Panc1 (cell line): ENCODE measurements around the gene BTN2A1. TPM values are rescaled to one million over a fixed set of nuclear protein-coding genes. Genes with fewer than 3 reads are reported as not detected.

Experiments used
- ATAC-seq: fragments of 200-7000 bp; cut with Tn5 transposase; 2 replicates; pipeline ENCODE4 v1.9.1; 2020; ENCODE audit warnings: mild to moderate bottlenecking, moderate library complexity
- BruUV-seq: library from RNA; stranded (reverse); fragments of 400-500 nt; replicated peaks from 2 replicates; lab custom pipeline; 2021; lab: Mats Ljungman, UMichigan
- CTCF ChIA-PET: fragments of 300-600 bp; sonication (Branson Sonifier 250); formaldehyde crosslinking; loops from one replicate; lab custom pipeline; 2022; ENCODE audit warnings: antibody characterized with exemption; lab: Charles Lee
- POLR2A ChIA-PET: fragments of 300-600 bp; sonication (Branson Sonifier 250); formaldehyde crosslinking; loops from one replicate; lab custom pipeline; 2022; ENCODE audit warnings: antibody characterized with exemption; lab: Charles Lee
- DNase-seq: peaks from one replicate; pipeline ENCODE4 v3.0.0-alpha.2; 2010; ENCODE audit warnings: low read depth, low spot score
- H3K27ac ChIP-seq: 2 replicates; pipeline ENCODE4 v1.5.1; 2011; ENCODE audit warnings: mild to moderate bottlenecking, low read length, inconsistent platforms
- H3K27me3 ChIP-seq: fragments of 200-500 bp; sonication (Bioruptor generic); 2 replicates; pipeline ENCODE4 v1.6.0; 2014; ENCODE audit warnings: low read length, inconsistent platforms; ENCODE audit not compliant: control insufficient read depth, insufficient read depth
- H3K36me3 ChIP-seq: fragments of 200-500 bp; sonication (Bioruptor generic); 2 replicates; pipeline ENCODE4 v1.5.1; 2014; ENCODE audit warnings: inconsistent platforms, mild to moderate bottlenecking, low read length, moderate library complexity; ENCODE audit not compliant: control insufficient read depth, insufficient read depth
- H3K4me1 ChIP-seq: 2 replicates; pipeline ENCODE4 v1.5.1; 2011; ENCODE audit warnings: inconsistent platforms, mild to moderate bottlenecking, low read length, moderate library complexity; ENCODE audit not compliant: control insufficient read depth, insufficient read depth
- H3K4me3 ChIP-seq, 2 experiments: 2 replicates each; pipeline ENCODE4 v1.5.1; 2011 to 2012; ENCODE audit warnings: low read depth in 2 of 2, low read length in 2 of 2, mild to moderate bottlenecking in 2 of 2, inconsistent platforms in 1 of 2, moderate library complexity in 1 of 2
- H3K9me3 ChIP-seq: fragments of 200-500 bp; sonication (Bioruptor generic); 2 replicates; pipeline ENCODE4 v1.5.1; 2014; ENCODE audit warnings: low read depth, mild to moderate bottlenecking, inconsistent platforms, low read length, moderate library complexity; ENCODE audit not compliant: control insufficient read depth, insufficient read depth
- CTCF ChIP-seq: fragments of 450-650 bp; IDR thresholded peaks from 2 replicates; pipeline ENCODE4 v1.5.1; 2017; ENCODE audit warnings: mild to moderate bottlenecking
- POLR2AphosphoS5 ChIP-seq: IDR thresholded peaks from 2 replicates; pipeline ENCODE4 v1.6.1; 2012; ENCODE audit warnings: mild to moderate bottlenecking, low read depth, low read length, moderate library complexity
- SIN3A ChIP-seq: IDR thresholded peaks from 2 replicates; pipeline ENCODE4 v1.6.1; 2012; ENCODE audit warnings: low read depth, mild to moderate bottlenecking, low read length, moderate library complexity, borderline replicate concordance; ENCODE audit not compliant: insufficient read depth
- TCF7L2 ChIP-seq: IDR thresholded peaks from 2 replicates; pipeline ENCODE4 v1.6.1; 2011; ENCODE audit warnings: mild to moderate bottlenecking, low read depth, low read length, inconsistent platforms
- in situ Hi-C: cut with HindIII; loops from 2 replicates; pipeline ENCODE4 v1.10.0; 2016; ENCODE audit warnings: low sequenced_read_pairs, low pct_unique_long_range_greater_than_20kb
- intact Hi-C: fragments of 100-400 bp; cut with micrococcal nuclease; formaldehyde crosslinking; loops from one replicate; pipeline ENCODE4 v1.10.0; 2022; ENCODE audit not compliant: unreplicated experiment
- total RNA-seq: library from RNA; stranded (reverse); gene quantifications from one replicate; pipeline ENCODE4 v1.2.1, GENCODE V29; 2021; ENCODE audit not compliant: unreplicated experiment
- TF ChIP-seq, protein P1 (sequence below), 2 experiments: IDR thresholded peaks; 2 replicates each; pipeline ENCODE4 v1.6.1; 2011 to 2012; ENCODE audit warnings: low read depth in 2 of 2, control low read depth in 1 of 2, low read length in 1 of 2, mild to moderate bottlenecking in 1 of 2, moderate library complexity in 1 of 2; ENCODE audit not compliant: insufficient read depth in 1 of 2

BTN2A1 gene
- total RNA-seq, 1 experiment from 2014 or later: 23.0 TPM

DNA sequence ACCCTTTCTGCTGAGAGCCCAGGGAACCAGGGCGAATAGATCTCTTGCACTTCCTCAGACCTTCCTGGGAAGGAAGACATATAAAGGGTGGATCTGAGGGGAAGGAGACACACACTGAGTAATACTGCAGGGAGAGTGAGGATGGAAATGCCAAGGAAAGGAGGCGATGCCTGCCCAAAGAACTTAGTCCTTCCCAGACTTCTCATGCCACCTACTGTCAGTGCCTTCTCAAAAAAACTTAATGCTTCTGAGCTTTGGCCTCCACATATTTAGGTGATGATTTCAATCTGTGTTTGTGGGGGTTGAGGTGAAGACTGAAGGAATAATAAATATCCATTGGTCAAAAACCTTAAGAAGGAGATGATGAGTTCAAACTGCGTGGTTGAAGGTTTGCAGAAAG lies 46.0 kb upstream of the BTN2A1 start:
- no peaks in the 10 kb centered on the region for H3K36me3 ChIP-seq
- H3K27me3 ChIP-seq: no peaks in the 10 kb centered on the region
- DNase-seq (no peak), ATAC-seq (no peak)
- ChIA-PET CTCF (no interaction called here), POLR2A (no interaction called here)
- intact Hi-C loops (no loop called here), in situ Hi-C loops (no loop called here)
- no peaks in the 10 kb centered on the region for H3K9me3 ChIP-seq
- no peaks in the 10 kb centered on the region for H3K4me1 ChIP-seq
- TF ChIP-seq CTCF (peak; percentile 30), SIN3A (no peak), TCF7L2 (no peak), POLR2AphosphoS5 (no peak)
- TF ChIP-seq, protein P1, sequence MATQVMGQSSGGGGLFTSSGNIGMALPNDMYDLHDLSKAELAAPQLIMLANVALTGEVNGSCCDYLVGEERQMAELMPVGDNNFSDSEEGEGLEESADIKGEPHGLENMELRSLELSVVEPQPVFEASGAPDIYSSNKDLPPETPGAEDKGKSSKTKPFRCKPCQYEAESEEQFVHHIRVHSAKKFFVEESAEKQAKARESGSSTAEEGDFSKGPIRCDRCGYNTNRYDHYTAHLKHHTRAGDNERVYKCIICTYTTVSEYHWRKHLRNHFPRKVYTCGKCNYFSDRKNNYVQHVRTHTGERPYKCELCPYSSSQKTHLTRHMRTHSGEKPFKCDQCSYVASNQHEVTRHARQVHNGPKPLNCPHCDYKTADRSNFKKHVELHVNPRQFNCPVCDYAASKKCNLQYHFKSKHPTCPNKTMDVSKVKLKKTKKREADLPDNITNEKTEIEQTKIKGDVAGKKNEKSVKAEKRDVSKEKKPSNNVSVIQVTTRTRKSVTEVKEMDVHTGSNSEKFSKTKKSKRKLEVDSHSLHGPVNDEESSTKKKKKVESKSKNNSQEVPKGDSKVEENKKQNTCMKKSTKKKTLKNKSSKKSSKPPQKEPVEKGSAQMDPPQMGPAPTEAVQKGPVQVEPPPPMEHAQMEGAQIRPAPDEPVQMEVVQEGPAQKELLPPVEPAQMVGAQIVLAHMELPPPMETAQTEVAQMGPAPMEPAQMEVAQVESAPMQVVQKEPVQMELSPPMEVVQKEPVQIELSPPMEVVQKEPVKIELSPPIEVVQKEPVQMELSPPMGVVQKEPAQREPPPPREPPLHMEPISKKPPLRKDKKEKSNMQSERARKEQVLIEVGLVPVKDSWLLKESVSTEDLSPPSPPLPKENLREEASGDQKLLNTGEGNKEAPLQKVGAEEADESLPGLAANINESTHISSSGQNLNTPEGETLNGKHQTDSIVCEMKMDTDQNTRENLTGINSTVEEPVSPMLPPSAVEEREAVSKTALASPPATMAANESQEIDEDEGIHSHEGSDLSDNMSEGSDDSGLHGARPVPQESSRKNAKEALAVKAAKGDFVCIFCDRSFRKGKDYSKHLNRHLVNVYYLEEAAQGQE (IDR thresholded peaks at IDR 0.05; ENCODE audit: insufficient read depth in 1 of 2, low read depth in 2 of 2, low read length in 1 of 2): no peak
- no peak overlapping the region for H3K4me3 ChIP-seq
- no TSS peak for BruUV-seq
- no peak overlapping the region for H3K27ac ChIP-seq

DNA sequence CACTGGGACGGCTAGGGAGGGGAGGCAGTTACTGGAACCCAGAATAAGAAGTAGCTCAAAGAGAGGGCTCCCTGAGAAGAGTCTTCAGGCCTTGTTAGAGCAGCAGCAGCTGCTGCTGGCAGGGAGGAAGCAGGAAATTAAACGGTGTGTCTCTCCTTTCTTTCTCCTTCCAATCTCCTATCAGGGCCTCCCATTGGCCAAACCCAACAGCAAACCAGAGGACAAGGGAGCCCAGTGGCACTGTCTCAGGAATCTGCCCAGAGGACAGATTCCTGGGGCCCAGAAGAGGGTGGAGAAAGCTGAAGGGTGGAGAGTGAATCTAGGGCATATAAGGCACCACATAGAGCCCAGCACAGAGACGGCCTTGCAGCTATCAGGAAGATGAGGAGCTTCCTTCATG lies 45.5 kb upstream of the BTN2A1 start:
- no peak overlapping the region for H3K27ac ChIP-seq
- no peaks in the 10 kb centered on the region for H3K4me1 ChIP-seq
- no peaks in the 10 kb centered on the region for H3K9me3 ChIP-seq
- CTCF ChIA-PET: no interaction called here
- BruUV-seq: no TSS peak
- no peak for TF ChIP-seq TCF7L2
- TF ChIP-seq CTCF: no peak
- TF ChIP-seq, protein P1 (IDR thresholded peaks at IDR 0.05; ENCODE audit: insufficient read depth in 1 of 2, low read depth in 2 of 2, low read length in 1 of 2): no peak
- no peak for TF ChIP-seq POLR2AphosphoS5
- TF ChIP-seq SIN3A: no peak
- no peak for ATAC-seq
- in situ Hi-C loops (no loop called here), intact Hi-C loops (no loop called here)
- POLR2A ChIA-PET: no interaction called here
- DNase-seq: no peak
- no peak overlapping the region for H3K4me3 ChIP-seq
- no peaks in the 10 kb centered on the region for H3K27me3 ChIP-seq
- H3K36me3 ChIP-seq: no peaks in the 10 kb centered on the region
